ENCODE data around the gene SLC9A3. TPM values are rescaled to one million over a fixed set of nuclear protein-coding genes. Genes with fewer than 3 reads are reported as not detected.

The SLC9A3 gene
- total and polyA plus RNA-seq, 2 of the 13 experiments (the other 11 are each of a cell fraction or from before 2014, with no cell fraction given), result 1.5 to 1.8 TPM

DNA sequence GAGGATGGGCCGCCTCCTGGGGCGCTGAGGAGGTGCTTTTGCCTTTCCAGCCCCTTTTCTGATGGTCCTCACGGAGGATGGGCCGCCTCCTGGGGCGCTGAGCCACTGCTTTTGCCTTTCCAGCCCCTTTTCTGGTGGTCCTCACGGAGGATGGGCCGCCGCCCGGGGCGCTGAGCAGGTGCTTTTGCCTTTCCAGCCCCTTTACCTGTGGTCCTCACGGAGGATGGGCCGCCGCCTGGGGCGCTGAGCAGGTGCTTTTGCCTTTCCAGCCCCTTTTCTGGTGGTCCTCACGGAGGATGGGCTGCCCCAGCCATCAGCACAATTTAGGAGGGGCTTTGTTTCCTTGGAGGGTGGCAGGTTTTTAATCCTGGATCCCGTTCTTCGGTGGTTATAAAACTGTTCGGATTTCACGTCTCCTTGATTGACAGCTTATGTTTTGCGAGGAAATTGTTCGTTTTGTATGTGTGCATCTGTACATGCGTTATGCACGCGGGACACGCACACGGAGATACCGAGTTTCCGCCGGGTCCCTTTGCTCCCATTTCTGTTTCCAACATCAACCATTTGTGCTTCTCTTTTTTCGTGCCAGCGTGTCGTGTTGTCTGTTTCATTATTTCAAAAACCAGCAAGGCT is 34.7 kb upstream of the SLC9A3 start:
- Histone ChIP-seq H3K4me1 (ENCODE audit: insufficient read depth, low read length) (peaks cover 25% of the 10 kb centered on the region), H3K27me3 (ENCODE audit: control insufficient read depth in 1 of 2, insufficient read depth in 2 of 2, low read length in 2 of 2) (peaks cover 4 to 18% of the 10 kb centered on the region in 2 experiments), H3K4me3 (replicated peaks in 1 of 3; ENCODE audit: insufficient read depth in 1 of 3, low read depth in 2 of 3, low read length in 3 of 3) (no peak overlapping the region), H3K9ac (ENCODE audit: insufficient read depth, low read depth, low read length) (no peak overlapping the region), H3K27ac (ENCODE audit: extremely low read length, insufficient read depth, low read length) (no peak overlapping the region), H3K9me3 (ENCODE audit: low read length) (no peaks in the 10 kb centered on the region), H3K36me3 (replicated peaks in 1 of 2; ENCODE audit: control insufficient read depth in 1 of 2, insufficient read depth in 2 of 2, low read length in 2 of 2) (no peaks in the 10 kb centered on the region), H2AFZ (ENCODE audit: low read length) (no peak overlapping the region), H4K20me1 (ENCODE audit: insufficient read depth, low read length) (no peaks in the 10 kb centered on the region), H3K4me2 (ENCODE audit: low read depth, low read length) (no peak overlapping the region), H3K79me2 (ENCODE audit: insufficient read depth, low read length) (no peaks in the 10 kb centered on the region)
- ChIA-PET POLR2A (no interaction called here), CTCF (ENCODE audit: low intra/inter-chr PET ratio, low total read pairs) (no interaction called here)
- BruUV-seq (replicated peaks), result no TSS peak
- DNase-seq (ENCODE audit: low spot score) (no peak), ATAC-seq (no peak), FAIRE-seq (no peak)
- intact Hi-C loops (cut with micrococcal nuclease; ENCODE audit: unreplicated experiment) (no loop called here), in situ Hi-C loops (cut with HindIII; ENCODE audit: extremely low pct_ligation_motif_present, low pct_unique_long_range_greater_than_20kb) (no loop called here)
- TF ChIP-seq, protein P1, sequence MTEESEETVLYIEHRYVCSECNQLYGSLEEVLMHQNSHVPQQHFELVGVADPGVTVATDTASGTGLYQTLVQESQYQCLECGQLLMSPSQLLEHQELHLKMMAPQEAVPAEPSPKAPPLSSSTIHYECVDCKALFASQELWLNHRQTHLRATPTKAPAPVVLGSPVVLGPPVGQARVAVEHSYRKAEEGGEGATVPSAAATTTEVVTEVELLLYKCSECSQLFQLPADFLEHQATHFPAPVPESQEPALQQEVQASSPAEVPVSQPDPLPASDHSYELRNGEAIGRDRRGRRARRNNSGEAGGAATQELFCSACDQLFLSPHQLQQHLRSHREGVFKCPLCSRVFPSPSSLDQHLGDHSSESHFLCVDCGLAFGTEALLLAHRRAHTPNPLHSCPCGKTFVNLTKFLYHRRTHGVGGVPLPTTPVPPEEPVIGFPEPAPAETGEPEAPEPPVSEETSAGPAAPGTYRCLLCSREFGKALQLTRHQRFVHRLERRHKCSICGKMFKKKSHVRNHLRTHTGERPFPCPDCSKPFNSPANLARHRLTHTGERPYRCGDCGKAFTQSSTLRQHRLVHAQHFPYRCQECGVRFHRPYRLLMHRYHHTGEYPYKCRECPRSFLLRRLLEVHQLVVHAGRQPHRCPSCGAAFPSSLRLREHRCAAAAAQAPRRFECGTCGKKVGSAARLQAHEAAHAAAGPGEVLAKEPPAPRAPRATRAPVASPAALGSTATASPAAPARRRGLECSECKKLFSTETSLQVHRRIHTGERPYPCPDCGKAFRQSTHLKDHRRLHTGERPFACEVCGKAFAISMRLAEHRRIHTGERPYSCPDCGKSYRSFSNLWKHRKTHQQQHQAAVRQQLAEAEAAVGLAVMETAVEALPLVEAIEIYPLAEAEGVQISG (CRISPR knock-in tag; IDR thresholded peaks at IDR 0.05), result no peak
- TF ChIP-seq JUNB (CRISPR knock-in tag; IDR thresholded peaks at IDR 0.05; ENCODE audit: borderline replicate concordance), result no peak
- WGBS (ENCODE audit: low lambda C conversion rate), result 38% methylated on average over 30 of the region's 32 CpGs

DNA sequence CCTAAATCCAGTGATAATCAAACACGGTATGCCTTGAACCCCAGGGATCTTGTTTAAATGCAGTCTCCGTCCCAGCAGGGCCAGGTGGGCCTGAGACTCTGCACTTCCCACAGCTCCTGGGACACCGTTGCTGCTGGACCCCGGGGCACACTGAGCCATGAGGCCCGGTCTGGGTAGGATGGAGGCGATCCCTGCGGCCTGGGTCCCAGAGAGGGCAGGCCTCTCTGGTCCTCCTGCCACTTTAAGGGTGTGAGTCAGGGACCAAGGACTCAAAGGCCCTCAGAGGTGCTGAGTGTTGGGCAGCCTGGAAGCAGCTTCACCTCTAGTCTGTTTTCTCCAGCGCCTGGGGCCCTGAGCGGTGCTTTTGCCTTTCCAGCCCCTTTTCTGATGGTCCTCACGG is 34.1 kb upstream of the SLC9A3 start:
- no peak for TF ChIP-seq NCOA5 (CRISPR knock-in tag; IDR thresholded peaks at IDR 0.05)
- no peak for TF ChIP-seq NFE2L2 (IDR thresholded peaks at IDR 0.05; ENCODE audit: low read length)
- TF ChIP-seq, protein P2, sequence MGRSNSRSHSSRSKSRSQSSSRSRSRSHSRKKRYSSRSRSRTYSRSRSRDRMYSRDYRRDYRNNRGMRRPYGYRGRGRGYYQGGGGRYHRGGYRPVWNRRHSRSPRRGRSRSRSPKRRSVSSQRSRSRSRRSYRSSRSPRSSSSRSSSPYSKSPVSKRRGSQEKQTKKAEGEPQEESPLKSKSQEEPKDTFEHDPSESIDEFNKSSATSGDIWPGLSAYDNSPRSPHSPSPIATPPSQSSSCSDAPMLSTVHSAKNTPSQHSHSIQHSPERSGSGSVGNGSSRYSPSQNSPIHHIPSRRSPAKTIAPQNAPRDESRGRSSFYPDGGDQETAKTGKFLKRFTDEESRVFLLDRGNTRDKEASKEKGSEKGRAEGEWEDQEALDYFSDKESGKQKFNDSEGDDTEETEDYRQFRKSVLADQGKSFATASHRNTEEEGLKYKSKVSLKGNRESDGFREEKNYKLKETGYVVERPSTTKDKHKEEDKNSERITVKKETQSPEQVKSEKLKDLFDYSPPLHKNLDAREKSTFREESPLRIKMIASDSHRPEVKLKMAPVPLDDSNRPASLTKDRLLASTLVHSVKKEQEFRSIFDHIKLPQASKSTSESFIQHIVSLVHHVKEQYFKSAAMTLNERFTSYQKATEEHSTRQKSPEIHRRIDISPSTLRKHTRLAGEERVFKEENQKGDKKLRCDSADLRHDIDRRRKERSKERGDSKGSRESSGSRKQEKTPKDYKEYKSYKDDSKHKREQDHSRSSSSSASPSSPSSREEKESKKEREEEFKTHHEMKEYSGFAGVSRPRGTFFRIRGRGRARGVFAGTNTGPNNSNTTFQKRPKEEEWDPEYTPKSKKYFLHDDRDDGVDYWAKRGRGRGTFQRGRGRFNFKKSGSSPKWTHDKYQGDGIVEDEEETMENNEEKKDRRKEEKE (IDR thresholded peaks at IDR 0.05), result no peak
- TF ChIP-seq TCF7 (IDR thresholded peaks at IDR 0.05; ENCODE audit: low read depth), result no peak
- TF ChIP-seq ERF (CRISPR knock-in tag; IDR thresholded peaks at IDR 0.05), result no peak
- no peak for TF ChIP-seq ZNF296 (CRISPR knock-in tag; conservative IDR thresholded peaks at IDR 0.05)
- CTCF ChIA-PET (ENCODE audit: low intra/inter-chr PET ratio, low total read pairs), result no interaction called here
- Histone ChIP-seq H3K79me2 (ENCODE audit: insufficient read depth, low read length) (no peaks in the 10 kb centered on the region), H3K4me1 (ENCODE audit: insufficient read depth, low read length) (peaks cover 25% of the 10 kb centered on the region), H2AFZ (ENCODE audit: low read length) (no peak overlapping the region), H4K20me1 (ENCODE audit: insufficient read depth, low read length) (no peaks in the 10 kb centered on the region), H3K9ac (ENCODE audit: insufficient read depth, low read depth, low read length) (no peak overlapping the region), H3K9me3 (ENCODE audit: low read length) (no peaks in the 10 kb centered on the region), H3K27ac (ENCODE audit: extremely low read length, insufficient read depth, low read length) (no peak overlapping the region), H3K4me2 (ENCODE audit: low read depth, low read length) (no peak overlapping the region), H3K27me3 (ENCODE audit: control insufficient read depth in 1 of 2, insufficient read depth in 2 of 2, low read length in 2 of 2) (peaks cover 4 to 18% of the 10 kb centered on the region in 2 experiments), H3K4me3 (replicated peaks in 1 of 3; ENCODE audit: insufficient read depth in 1 of 3, low read depth in 2 of 3, low read length in 3 of 3) (no peak overlapping the region), H3K36me3 (replicated peaks in 1 of 2; ENCODE audit: control insufficient read depth in 1 of 2, insufficient read depth in 2 of 2, low read length in 2 of 2) (no peaks in the 10 kb centered on the region)
- no peak for ATAC-seq
- whole genome bisulfite sequencing (ENCODE audit: low lambda C conversion rate), result 24% methylated on average over 3 of the region's 10 CpGs
- BruUV-seq (replicated peaks), result no TSS peak
- in situ Hi-C loops (cut with HindIII; ENCODE audit: extremely low pct_ligation_motif_present, low pct_unique_long_range_greater_than_20kb), result no loop called here
- no peak for DNase-seq (ENCODE audit: low spot score)
- intact Hi-C loops (cut with micrococcal nuclease; ENCODE audit: unreplicated experiment), result no loop called here
- POLR2A ChIA-PET, result no interaction called here
- FAIRE-seq, result no peak

Measured in HepG2 (cell line).